Trophoblast cell (in vitro differentiated cells and primary cell): Measurements from ENCODE around the gene RHNO1.

Experiments
- DNase-seq, 2 donors: peaks; one replicate each; pipeline ENCODE4 v3.0.0-alpha.2; 2016
- H2AFZ ChIP-seq: 2 replicates; pipeline ENCODE4 v1.6.1; 2013; ENCODE audit warnings: low read length, moderate library complexity, mild to moderate bottlenecking; ENCODE audit not compliant: insufficient read depth, poor library complexity
- H2AK5ac ChIP-seq: 2 replicates; pipeline ENCODE4 v1.6.1; 2013; ENCODE audit warnings: mild to moderate bottlenecking, low read length
- H2BK120ac ChIP-seq: 2 replicates; pipeline ENCODE4 v1.6.1; 2013; ENCODE audit warnings: low read length, mild to moderate bottlenecking, moderate library complexity; ENCODE audit not compliant: insufficient read depth, poor library complexity
- H2BK12ac ChIP-seq: 2 replicates; pipeline ENCODE4 v1.6.1; 2013; ENCODE audit warnings: mild to moderate bottlenecking, low read length, moderate library complexity
- H2BK5ac ChIP-seq: 2 replicates; pipeline ENCODE4 v1.6.1; 2013; ENCODE audit warnings: low read length, low read depth, moderate library complexity, mild to moderate bottlenecking; ENCODE audit not compliant: poor library complexity
- H3K14ac ChIP-seq: 2 replicates; pipeline ENCODE4 v1.6.1; 2013; ENCODE audit warnings: mild to moderate bottlenecking, low read length
- H3K18ac ChIP-seq: 2 replicates; pipeline ENCODE4 v1.6.1; 2013; ENCODE audit warnings: mild to moderate bottlenecking, low read length
- H3K23ac ChIP-seq: 2 replicates; pipeline ENCODE4 v1.6.1; 2013; ENCODE audit warnings: low read length
- H3K27ac ChIP-seq: 2 replicates; pipeline ENCODE4 v1.5.1; 2013; ENCODE audit warnings: low read depth, mild to moderate bottlenecking, inconsistent platforms, low read length, moderate library complexity
- H3K27me3 ChIP-seq: 2 replicates; pipeline ENCODE4 v1.6.1; 2013; ENCODE audit warnings: inconsistent platforms, mild to moderate bottlenecking, low read length, moderate library complexity; ENCODE audit not compliant: insufficient read depth
- H3K36me3 ChIP-seq, 2 experiments: 1 replicate in 1 of 2; 2 replicates in 1 of 2; pipeline ENCODE4 v1.6.1; 2013; ENCODE audit warnings: low read length in 2 of 2, mild to moderate bottlenecking in 2 of 2, moderate library complexity in 1 of 2; ENCODE audit not compliant: insufficient read depth in 2 of 2, control insufficient read depth in 1 of 2
- H3K4ac ChIP-seq: 2 replicates; pipeline ENCODE4 v1.6.1; 2013; ENCODE audit warnings: low read depth, mild to moderate bottlenecking, low read length, moderate library complexity
- H3K4me1 ChIP-seq, 2 experiments: 1 replicate in 1 of 2; 2 replicates in 1 of 2; pipeline ENCODE4 v1.6.1; 2013; ENCODE audit warnings: low read length in 2 of 2, mild to moderate bottlenecking in 2 of 2, moderate library complexity in 1 of 2; ENCODE audit not compliant: insufficient read depth in 2 of 2, control insufficient read depth in 1 of 2
- H3K4me2 ChIP-seq: 2 replicates; pipeline ENCODE4 v1.6.1; 2013; ENCODE audit warnings: inconsistent platforms, mild to moderate bottlenecking, low read length, moderate library complexity
- H3K4me3 ChIP-seq: 2 replicates; pipeline ENCODE4 v1.5.1; 2013; ENCODE audit warnings: mild to moderate bottlenecking, low read depth, low read length, inconsistent platforms
- H3K79me1 ChIP-seq: one replicate; pipeline ENCODE4 v1.6.1; 2013; ENCODE audit warnings: low read length
- H3K79me2 ChIP-seq: 2 replicates; pipeline ENCODE4 v1.6.1; 2013; ENCODE audit warnings: low read length, mild to moderate bottlenecking; ENCODE audit not compliant: control insufficient read depth, insufficient read depth, poor library complexity
- H3K9ac ChIP-seq: 2 replicates; pipeline ENCODE4 v1.6.1; 2013; ENCODE audit warnings: mild to moderate bottlenecking, low read length
- H3K9me3 ChIP-seq: 2 replicates; pipeline ENCODE4 v1.6.1; 2013; ENCODE audit warnings: low read depth, mild to moderate bottlenecking, control low read depth, inconsistent platforms, low read length; ENCODE audit not compliant: insufficient read depth
- H4K12ac ChIP-seq: 2 replicates; pipeline ENCODE4 v1.6.1; 2013; ENCODE audit warnings: low read depth, mild to moderate bottlenecking, low read length, moderate library complexity
- H4K8ac ChIP-seq: 2 replicates; pipeline ENCODE4 v1.6.1; 2013; ENCODE audit warnings: low read depth, mild to moderate bottlenecking, low read length, moderate library complexity
- H4K91ac ChIP-seq: one replicate; pipeline ENCODE4 v1.6.1; 2013; ENCODE audit warnings: low read depth, mild to moderate bottlenecking, low read length, moderate library complexity
- WGBS: extraction: QIAGEN DNeasy Blood & Tissue Kit; methylation state at CpG from one replicate; pipeline ENCODE4 v1.1.7; 2013; ENCODE audit warnings: missing lambda C conversion rate; ENCODE audit not compliant: insufficient read length, insufficient coverage; ENCODE audit errors: extremely low coverage; 5-methylcytosine and 5-hydroxymethylcytosine counted together

The RHNO1 gene

DNA sequence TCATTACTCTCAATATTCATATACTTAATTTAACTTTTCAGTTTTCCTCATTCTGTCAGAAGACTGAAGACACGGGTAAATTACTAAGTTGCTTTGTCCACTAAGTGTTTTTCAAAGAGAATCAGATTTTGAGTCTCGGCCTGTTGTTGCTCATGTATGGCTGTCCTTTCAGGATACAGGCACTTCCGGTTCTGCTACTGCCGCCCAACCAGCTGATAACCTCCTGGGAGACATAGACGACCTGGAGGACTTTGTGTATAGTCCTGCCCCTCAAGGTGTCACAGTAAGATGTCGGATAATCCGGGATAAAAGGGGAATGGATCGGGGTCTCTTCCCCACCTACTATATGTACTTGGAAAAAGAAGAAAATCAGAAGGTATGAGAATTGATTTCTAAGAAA is 53.8 kb downstream of the RHNO1 start:
- Histone ChIP-seq H3K4me1 (peaks cover 0 to 2% of the 10 kb centered on the region in 2 experiments), H3K4me3 (no peak overlapping the region), H3K18ac (no peak overlapping the region), H3K14ac (no peak overlapping the region), H4K12ac (no peak overlapping the region), H2AFZ (no peak overlapping the region), H2BK12ac (no peak overlapping the region), H4K8ac (no peak overlapping the region), H2AK5ac (no peak overlapping the region), H3K27me3 (no peaks in the 10 kb centered on the region), H3K23ac (no peak overlapping the region), H3K4me2 (no peak overlapping the region), H3K9ac (no peak overlapping the region), H3K79me2 (no peaks in the 10 kb centered on the region), H3K9me3 (no peaks in the 10 kb centered on the region), H2BK120ac (no peak overlapping the region), H3K4ac (no peak overlapping the region), H4K91ac (no peak overlapping the region), H3K36me3 (peaks cover 14 to 16% of the 10 kb centered on the region in 2 experiments), H3K27ac (peak overlapping the region; percentile 31), H3K79me1 (no peaks in the 10 kb centered on the region), H2BK5ac (no peak overlapping the region)
- no peak for DNase-seq
- WGBS = no CpG with 5 or more reads among the region's 8 CpGs

DNA sequence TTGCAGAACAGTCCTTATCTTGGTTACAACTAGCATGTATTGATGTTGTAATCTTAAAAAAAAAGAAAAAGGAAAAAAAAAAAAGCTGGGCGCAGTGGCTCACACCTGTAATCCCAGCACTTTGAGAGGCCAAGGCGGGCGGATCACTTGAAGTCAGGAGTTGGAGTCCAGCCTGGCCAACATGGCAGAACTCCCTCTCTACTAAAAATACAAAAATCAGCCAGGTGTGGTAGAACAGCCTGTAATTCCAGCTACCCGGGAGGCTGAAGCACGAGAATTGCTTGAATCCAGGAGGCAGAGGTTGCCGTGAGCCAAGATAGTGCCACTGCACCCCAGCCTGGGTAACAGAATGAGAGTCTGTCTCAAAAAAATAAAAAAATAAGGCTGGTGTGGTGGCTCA is 56.6 kb downstream of the RHNO1 start:
- no CpG with 5 or more reads among the region's 6 CpGs for WGBS
- no peak overlapping the region for H3K23ac ChIP-seq
- no peak overlapping the region for H3K4ac ChIP-seq
- H3K36me3 ChIP-seq = peaks cover 15 to 19% of the 10 kb centered on the region in 2 experiments
- no peaks in the 10 kb centered on the region for H3K27me3 ChIP-seq
- H3K14ac ChIP-seq = no peak overlapping the region
- no peak overlapping the region for H4K12ac ChIP-seq
- no peak overlapping the region for H4K91ac ChIP-seq
- no peak overlapping the region for H2BK5ac ChIP-seq
- H3K4me1 ChIP-seq = peaks cover 0 to 2% of the 10 kb centered on the region in 2 experiments
- no peak overlapping the region for H3K9ac ChIP-seq
- no peak overlapping the region for H2BK120ac ChIP-seq
- H3K18ac ChIP-seq = no peak overlapping the region
- H2AK5ac ChIP-seq = no peak overlapping the region
- no peaks in the 10 kb centered on the region for H3K79me2 ChIP-seq
- no peak for DNase-seq
- H2AFZ ChIP-seq = no peak overlapping the region
- H3K4me3 ChIP-seq = no peak overlapping the region
- H3K9me3 ChIP-seq = no peaks in the 10 kb centered on the region
- H2BK12ac ChIP-seq = no peak overlapping the region
- no peak overlapping the region for H3K27ac ChIP-seq
- H4K8ac ChIP-seq = no peak overlapping the region
- no peak overlapping the region for H3K4me2 ChIP-seq
- H3K79me1 ChIP-seq = no peaks in the 10 kb centered on the region

DNA sequence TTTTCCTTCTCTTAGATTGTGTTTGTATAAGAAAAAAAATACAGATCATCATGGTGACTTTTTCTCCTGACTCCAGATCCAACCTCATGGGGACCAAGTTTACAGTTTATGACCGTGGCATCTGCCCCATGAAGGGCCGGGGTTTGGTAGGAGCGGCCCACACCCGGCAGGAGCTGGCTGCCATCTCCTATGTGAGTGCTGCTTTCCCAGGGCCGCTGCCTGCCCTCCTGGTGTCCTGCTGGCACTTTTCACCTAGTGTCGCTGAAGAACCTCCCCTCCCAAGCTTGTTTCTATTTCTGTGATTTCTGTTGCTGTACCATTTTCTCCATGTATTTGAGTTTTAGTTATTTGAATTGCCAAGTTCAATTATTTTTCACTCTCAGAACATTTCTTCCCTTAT is 57.3 kb downstream of the RHNO1 start:
- Histone ChIP-seq H4K12ac (no peak overlapping the region), H3K4me1 (peaks cover 0 to 2% of the 10 kb centered on the region in 2 experiments), H3K9me3 (no peaks in the 10 kb centered on the region), H2BK5ac (no peak overlapping the region), H3K23ac (no peak overlapping the region), H3K9ac (no peak overlapping the region), H3K27ac (no peak overlapping the region), H3K36me3 (peaks cover 21 to 22% of the 10 kb centered on the region in 2 experiments), H3K4me2 (no peak overlapping the region), H3K4me3 (no peak overlapping the region), H2BK120ac (no peak overlapping the region), H2AK5ac (no peak overlapping the region), H4K91ac (no peak overlapping the region), H3K4ac (no peak overlapping the region), H3K27me3 (no peaks in the 10 kb centered on the region), H2BK12ac (no peak overlapping the region), H3K79me2 (no peaks in the 10 kb centered on the region), H3K79me1 (no peaks in the 10 kb centered on the region), H4K8ac (no peak overlapping the region), H3K18ac (no peak overlapping the region), H2AFZ (no peak overlapping the region), H3K14ac (no peak overlapping the region)
- no peak for DNase-seq
- WGBS = no CpG with 5 or more reads among the region's 6 CpGs

DNA sequence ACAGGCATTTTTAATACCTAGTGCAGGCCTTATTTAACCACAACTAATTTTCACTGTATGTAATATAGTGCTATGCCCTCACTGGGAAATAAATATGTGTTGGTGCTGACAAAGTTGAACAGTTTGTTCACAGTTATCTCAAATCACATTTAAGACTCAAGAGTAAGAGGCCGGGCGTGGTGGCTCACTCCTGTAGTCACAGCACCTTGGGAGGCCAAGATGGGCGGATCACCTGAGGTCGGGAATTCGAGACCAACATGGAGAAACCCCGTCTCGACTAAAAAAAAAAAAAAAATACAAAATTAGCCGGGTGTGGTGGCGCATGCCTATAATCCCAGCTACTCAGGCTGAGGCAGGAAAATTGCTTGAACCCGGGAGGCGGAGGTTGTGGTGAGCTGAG is 59.3 kb downstream of the RHNO1 start:
- no peak overlapping the region for H3K14ac ChIP-seq
- H3K79me1 ChIP-seq = no peaks in the 10 kb centered on the region
- H2BK120ac ChIP-seq = no peak overlapping the region
- H3K4me3 ChIP-seq = no peak overlapping the region
- no peak overlapping the region for H3K27ac ChIP-seq
- H3K36me3 ChIP-seq = peaks cover 28 to 33% of the 10 kb centered on the region in 2 experiments
- no peak overlapping the region for H2AK5ac ChIP-seq
- no peak overlapping the region for H2AFZ ChIP-seq
- H3K9ac ChIP-seq = no peak overlapping the region
- no peak for DNase-seq
- H3K4me2 ChIP-seq = no peak overlapping the region
- H3K27me3 ChIP-seq = no peaks in the 10 kb centered on the region
- no peak overlapping the region for H3K18ac ChIP-seq
- no peak overlapping the region for H2BK12ac ChIP-seq
- H2BK5ac ChIP-seq = no peak overlapping the region
- no peaks in the 10 kb centered on the region for H3K9me3 ChIP-seq
- H4K8ac ChIP-seq = no peak overlapping the region
- no peak overlapping the region for H4K12ac ChIP-seq
- H4K91ac ChIP-seq = no peak overlapping the region
- no CpG with 5 or more reads among the region's 11 CpGs for WGBS
- H3K79me2 ChIP-seq = no peaks in the 10 kb centered on the region
- no peak overlapping the region for H3K23ac ChIP-seq
- H3K4me1 ChIP-seq = no peaks in the 10 kb centered on the region
- no peak overlapping the region for H3K4ac ChIP-seq
